Stimulated activated CD8-positive, alpha-beta memory T cell treated with anti-CD3 and anti-CD28 coated beads, Interleukin-15, amount 100 ng/mL, for 24 hours (primary cell): ENCODE data around the gene LIM2.

Experiments used
- DNase-seq: peaks from one replicate; pipeline ENCODE4 v3.0.0-alpha.2; 2020; ENCODE audit warnings: low read depth

Gene LIM2

GRCh38 chr19:51396175-51396574 is 8.4 kb upstream of the LIM2 start:
- no peak for DNase-seq

GRCh38 chr19:51394050-51394836 is 6.5 kb upstream of the LIM2 start:
- DNase-seq = peak; percentile 65

- DNase-seq = no peak
Observed at GRCh38 chr19:51392701-51393100, 4.9 kb upstream of the LIM2 start.

- DNase-seq = no peak
Observed at GRCh38 chr19:51391073-51391611, 3.4 kb upstream of the LIM2 start.

GRCh38 chr19:51389143-51389542 is 1.4 kb upstream of the LIM2 start:
- DNase-seq = no peak

GRCh38 chr19:51386882-51387520 is 773 bp downstream of the LIM2 start:
- no peak for DNase-seq

- DNase-seq = no peak
Observed at GRCh38 chr19:51382004-51382403, 5.8 kb downstream of the LIM2 start.

- DNase-seq = no peak
Observed at GRCh38 chr19:51380379-51380778, 7.4 kb downstream of the LIM2 start.

- DNase-seq = no peak
Observed at GRCh38 chr19:51377422-51377821, 10.4 kb downstream of the LIM2 start.

- no peak for DNase-seq
Observed at GRCh38 chr19:51375504-51376221, 12.1 kb downstream of the LIM2 start.

GRCh38 chr19:51372649-51373504 is 14.9 kb downstream of the LIM2 start, which contains the start of gene NKG7:
Gene NKG7, minus strand, starts transcription at chr19:51372654. Its CDS starts 119 bp downstream, at chr19:51372535.
- DNase-seq = no peak

- no peak for DNase-seq
Observed at GRCh38 chr19:51372021-51372648, 15.6 kb downstream of the LIM2 start.

- no peak for DNase-seq
Observed at GRCh38 chr19:51371186-51371690, 16.5 kb downstream of the LIM2 start.

- no peak for DNase-seq
Observed at GRCh38 chr19:51370230-51370629, 17.5 kb downstream of the LIM2 start.

GRCh38 chr19:51368366-51369282 is 19.1 kb downstream of the LIM2 start, which contains the start of gene CLDND2:
Gene CLDND2, minus strand, starts transcription at chr19:51369003. Its CDS starts 426 bp downstream, at chr19:51368577.
- no peak for DNase-seq

- DNase-seq = peak; percentile 97
Observed at GRCh38 chr19:51367565-51368365, 20.0 kb downstream of the LIM2 start.

- no peak for DNase-seq
Observed at GRCh38 chr19:51367255-51367564, 20.6 kb downstream of the LIM2 start.

GRCh38 chr19:51366389-51367254 is 21.2 kb downstream of the LIM2 start:
- DNase-seq = peak; percentile 76
